ENCODE results near the gene CYTH3.

- TF ChIP-seq CTCF (IDR thresholded peaks at IDR 0.05) (no peak), POLR2A (IDR thresholded peaks at IDR 0.05) (no peak)
These were observed 148.6 kb downstream of the CYTH3 start for GRCh38 chr7:6123843-6124242.
